Activated CD8-positive, alpha-beta memory T cell treated with anti-CD3 and anti-CD28 coated beads, Interleukin-2, amount 50 U/mL, for 1 hour (primary cell): Measurements from ENCODE around the gene SLC25A21.
"Not testable (repeated sequence)": the region's sequence is repeated elsewhere in the genome, so short reads cannot be mapped to it uniquely, and the experiment has no call there.

Experiments
- DNase-seq: peaks from one replicate; pipeline ENCODE4 v3.0.0-alpha.2; 2020; ENCODE audit errors: extremely low read depth

SLC25A21 gene

DNA sequence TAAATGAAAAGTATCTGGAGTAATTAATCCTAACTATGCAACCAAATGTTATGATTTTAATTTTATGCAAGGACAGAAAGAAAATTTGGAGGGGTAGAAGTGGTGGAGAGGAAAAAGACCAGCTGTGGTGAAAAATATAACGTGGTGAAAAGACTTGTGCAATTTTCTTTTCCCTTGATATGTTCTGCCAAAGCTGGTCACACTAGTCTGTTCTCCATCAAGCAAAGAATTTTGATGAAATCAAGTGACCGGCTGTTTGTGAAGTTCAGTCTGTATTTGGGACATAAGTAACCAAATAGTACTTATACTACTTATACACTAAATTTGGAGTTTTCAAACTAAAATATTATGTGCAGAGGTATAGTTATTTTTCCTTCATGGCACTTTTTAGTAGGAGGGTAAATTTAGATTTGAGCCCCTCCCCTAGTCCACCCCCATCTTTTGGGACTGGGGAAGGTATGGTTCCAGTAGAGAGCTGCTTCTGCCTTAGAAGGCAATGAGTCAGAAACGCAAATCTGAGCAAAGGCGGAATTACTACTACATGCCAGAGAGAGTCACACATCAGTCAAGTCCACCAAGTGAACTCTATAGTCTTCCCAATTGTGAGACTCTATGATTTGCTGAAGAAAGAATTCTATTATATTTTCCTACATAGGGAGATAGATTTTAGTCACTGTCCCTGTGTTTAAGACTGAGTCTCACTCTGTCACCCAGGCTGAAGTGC lies 229.7 kb downstream of the SLC25A21 start:
- DNase-seq: no peak

DNA sequence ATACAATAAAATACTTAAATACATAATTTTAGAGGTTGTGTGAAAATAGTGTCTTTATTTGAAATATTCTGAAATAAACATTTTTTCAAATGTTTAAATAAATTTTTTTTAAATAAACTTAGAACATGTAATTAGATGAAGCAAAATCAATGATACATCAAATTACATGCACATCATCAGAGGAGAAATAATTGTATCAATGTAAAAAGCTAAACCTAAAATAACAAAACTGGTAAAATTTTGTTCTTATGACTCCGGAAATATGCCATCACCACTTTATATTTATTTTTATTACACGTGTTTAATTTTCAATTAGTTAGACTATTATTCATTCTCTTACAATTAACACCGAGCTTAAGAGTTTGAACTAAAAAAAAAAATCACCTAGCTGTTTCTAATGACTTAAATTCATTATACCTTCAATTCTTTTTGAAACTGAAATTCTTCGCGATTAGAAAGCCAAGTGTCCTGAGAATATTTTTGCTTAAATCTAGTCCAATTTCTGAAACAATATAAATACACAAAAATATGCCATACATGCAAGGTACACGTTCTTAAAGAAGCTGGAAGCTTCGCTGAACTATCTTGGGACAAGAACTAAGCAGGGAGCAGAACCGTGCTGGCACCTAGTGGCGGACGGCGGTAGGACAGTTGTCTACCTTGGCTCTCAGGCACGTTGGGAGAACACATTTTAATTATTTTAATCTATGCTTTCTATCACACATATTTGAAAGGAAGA lies 230.5 kb downstream of the SLC25A21 start:
- no peak for DNase-seq

DNA sequence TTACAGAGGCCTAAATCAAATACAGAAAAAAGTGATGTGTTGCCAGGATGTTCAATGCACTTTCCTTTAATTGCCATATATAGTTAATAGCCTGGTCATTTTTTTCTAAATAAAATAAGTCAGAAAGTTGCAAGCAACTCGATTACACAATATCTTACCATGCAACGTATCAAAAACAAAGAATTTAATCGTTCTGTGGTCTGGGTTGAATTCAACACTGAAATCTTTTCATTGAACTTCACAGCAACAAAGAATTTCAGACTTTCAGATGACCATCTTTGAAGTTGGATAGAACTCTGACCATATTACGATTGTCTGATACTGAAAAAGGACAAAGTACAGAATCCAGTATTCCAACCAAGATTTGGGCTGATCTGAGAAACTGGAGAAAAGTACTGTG lies 231.9 kb downstream of the SLC25A21 start:
- no peak for DNase-seq

DNA sequence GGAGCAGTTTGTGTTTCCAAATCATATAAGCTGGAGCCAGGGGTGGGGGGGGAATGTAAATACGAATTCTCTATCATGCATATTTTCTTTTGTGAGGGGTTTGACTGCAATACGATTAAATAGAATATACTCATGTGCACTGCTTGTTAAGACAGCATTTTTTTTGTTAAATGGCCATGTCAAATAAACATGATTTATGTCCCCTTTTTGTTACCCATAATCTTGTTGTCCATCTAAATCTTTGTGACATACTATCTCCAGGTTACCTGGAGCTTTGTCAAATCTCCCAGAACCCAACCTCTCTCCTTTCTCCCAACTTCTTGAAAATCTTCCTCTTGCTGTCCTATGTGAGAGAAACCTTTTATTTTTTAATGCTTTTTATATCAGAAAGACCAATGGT lies 233.1 kb downstream of the SLC25A21 start:
- DNase-seq: no peak

DNA sequence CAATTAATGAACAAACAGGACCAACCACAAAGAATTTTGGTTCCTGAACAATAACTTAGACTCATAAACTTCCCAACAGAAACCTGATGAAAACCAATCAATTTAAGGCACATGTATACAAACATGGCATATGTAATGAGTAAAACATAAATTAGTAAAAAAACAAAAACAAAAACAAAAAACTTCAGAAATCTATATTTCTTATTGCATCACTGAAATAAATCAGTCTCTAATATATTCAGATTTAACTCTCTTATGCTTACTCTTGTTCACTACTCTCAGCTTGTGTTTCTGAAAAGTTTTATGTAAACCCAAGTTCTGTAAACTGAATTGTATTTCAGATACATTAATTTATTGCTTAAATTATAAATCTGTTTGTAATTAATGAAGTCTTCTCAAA lies 233.7 kb downstream of the SLC25A21 start:
- DNase-seq: no peak

DNA sequence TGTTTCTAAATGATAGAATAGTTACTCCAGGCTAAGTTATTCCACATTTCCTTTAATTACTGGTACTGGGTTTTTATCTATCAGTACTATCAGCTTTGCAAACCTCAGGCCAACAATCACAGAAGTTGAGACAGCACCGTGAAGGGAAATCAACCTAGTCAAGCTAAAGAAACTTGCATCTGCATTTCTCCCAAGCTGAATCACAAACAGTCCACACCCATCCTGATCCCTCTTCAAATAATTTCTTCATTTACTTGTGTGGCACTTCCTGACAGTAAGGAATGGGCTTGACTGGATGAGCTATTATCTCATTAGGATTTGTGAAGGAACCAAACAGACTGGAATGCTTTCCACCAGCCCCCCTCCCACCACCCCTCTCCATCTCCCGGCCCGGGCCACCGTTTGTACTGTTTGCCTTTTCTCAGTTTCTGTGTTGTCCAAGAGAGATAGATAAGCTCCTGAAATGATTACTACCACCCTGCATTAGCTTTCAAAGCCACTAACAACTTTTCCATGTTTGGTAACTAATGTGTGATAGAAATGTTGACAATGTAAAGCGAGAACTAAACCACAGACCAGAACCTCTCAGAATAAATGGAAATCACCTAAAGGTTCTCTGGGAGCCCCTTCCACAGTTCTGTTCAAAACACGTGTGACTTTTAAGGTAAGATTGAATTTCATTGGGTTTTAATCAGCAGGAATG lies 236.3 kb downstream of the SLC25A21 start:
- no peak for DNase-seq

DNA sequence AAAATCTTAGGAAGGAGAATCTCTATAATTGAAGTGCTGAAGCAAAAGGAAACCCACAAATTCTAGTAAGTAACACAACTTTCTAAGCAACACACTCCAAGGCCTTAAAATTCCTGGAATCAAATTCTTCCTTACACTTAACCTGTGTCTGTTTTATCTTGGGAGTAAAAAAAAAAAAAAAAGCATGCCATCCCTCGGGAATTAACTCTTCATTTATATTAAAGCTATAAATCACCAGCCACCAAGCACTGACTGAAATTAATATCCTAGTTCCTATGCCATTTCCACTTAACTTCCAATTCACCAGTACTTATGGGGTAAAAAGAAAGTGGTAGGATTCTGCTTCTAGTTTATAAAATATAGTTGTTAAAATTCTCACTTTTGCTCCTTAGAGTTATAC lies 238.1 kb downstream of the SLC25A21 start:
- DNase-seq: no peak

DNA sequence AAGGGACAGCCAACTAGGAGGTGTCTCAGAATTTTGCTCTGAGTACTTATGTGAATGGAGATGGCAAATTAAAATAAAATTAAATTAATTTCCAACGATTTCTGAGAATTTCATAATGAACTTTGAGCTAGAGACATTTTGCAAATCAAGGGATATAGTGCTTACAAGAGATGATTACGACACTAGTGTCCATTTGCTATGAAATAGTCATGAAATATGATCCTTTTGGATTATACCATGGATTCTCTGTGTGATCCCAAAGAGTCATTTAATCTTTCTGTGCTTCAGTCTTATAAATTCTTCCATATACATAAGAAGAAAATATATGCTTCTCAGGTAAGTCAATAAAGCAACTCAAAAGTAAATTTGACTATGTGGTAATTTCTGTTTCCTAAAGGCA lies 240.6 kb downstream of the SLC25A21 start:
- no peak for DNase-seq

DNA sequence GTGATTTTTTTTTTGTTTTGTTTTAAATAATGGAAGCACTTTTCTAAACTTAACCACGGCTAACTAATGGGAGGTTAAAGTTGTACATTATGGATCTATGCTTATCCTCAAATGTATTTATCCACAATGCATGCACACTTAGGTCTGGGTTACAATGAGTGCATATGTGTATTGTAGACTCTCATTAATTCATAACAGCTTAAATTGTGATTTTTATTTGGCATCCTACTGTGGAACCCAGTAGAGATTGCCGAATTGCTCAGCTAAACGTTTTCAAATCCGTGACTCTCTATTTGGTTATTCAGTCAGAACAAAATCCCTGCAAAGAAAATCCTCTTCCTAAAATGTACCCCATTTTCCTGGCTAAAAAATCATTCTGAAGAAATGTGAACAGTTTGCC lies 244.0 kb downstream of the SLC25A21 start:
- DNase-seq: no peak

DNA sequence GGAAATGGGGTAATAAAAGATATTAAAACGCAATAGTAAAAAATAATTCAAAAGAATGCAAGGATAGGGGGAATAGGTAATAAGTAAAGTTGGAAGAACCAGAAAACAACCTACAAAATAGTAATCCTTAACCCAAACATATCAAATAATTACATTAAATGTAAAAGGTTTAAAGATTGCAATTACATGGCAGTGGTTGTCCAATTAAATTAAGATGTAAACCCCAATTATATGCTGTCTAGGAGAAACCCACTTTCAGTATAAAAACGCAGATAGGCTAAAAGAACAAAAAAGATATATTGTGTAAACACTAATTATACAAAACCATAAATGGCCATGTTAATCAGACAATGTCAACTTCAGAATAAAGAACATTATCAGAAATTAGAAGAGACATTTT lies 247.3 kb downstream of the SLC25A21 start:
- no peak for DNase-seq

DNA sequence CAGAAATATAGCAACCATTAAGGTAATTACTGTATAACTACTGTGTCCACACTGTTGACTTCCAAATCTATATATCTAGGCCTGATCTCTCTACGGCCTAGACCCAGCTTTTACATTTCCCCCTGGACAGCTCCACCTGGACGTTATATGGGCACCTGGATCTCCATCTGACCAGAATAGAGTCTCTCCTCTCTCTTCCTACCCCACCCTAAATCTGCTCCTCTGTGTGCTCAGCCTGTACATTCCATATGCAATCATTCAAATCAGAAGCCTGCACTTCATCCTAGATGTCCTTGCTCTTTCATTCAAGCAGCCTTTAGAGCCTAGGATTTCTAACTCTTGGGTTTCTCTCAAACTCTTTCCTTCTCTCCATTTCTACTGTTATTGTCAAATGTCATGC lies 255.7 kb downstream of the SLC25A21 start:
- DNase-seq: no peak

DNA sequence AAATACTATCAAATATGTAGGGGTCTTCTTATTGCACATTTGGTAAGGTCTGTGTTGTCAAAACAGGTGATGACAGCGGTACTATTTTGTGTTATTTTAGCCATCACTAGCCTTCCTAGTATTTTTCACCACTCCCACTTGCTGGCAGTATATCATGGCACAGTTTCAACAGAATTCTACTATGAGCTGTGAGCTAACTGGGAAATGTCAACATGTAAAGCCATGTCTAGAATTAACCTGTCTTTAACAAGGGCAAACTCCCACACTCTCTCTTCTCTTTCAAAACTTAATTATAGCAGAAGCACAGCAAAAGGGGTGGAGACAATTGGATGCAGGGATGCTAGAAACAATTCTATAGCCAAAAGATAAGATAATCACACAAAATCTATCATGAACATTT lies 257.3 kb downstream of the SLC25A21 start:
- no peak for DNase-seq

DNA sequence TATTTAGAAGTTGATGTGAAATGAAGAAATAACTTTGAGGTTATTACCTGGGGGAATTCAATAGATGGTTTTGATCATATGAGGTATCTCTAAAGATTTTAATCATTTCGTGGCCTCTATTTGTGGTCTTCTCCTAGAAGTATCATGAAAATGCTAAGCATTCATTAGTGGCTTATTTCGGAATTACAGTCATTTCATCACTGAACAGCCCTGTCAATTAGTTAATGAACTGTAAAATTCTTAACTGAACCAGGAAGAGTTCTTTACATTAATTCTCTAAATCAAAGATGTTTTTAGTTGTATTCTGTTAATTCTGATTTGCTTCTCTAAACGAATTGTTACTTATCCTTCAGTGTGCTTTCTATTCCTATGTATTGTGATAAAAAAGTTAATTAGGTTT lies 261.8 kb downstream of the SLC25A21 start:
- no peak for DNase-seq

DNA sequence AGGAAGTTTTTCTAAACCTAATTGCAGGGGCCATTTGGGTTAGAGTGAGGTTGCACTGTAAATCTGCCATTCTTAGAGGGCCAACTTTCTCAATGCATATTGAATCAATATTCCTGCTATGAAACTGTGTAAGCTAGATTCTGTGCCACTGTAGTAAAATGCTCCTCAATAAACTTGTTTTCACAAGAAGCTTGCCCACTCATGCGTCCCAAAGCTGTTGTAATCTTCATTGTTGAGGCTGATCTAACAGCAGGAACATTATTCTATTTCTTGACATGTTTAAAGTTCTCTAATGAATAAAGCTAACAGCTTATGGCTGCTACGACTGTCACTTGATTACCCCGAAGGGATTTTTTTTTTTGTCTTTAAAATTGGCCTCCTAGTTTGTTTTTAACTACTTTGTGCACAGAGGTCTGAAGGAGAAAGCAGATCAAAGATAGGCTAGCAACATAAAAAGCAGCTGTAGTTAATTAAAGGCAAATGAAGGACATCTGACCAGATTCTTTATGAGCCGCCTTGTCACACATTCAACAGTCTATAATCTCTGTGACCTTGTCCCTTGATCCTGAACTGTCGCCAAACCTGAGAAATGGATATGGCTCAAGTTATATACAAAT lies 267.0 kb downstream of the SLC25A21 start:
- no peak for DNase-seq

DNA sequence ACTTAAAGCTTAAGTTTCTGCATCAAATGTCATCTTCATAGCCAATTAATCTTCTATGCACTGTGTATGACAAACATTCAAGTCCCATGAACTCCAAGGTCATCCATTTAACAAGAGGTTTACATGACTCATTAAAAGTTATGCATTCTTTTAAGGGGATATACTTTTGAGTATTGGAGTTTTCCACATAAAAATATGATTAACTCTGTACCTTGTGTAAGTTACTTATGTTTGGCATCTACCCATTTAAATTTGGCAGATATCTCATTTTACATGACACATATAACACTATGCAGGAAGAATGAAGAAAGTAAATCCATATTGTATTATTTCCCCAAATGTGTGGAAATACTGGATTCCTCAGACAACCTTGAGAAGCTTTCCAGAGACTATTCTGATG lies 270.5 kb downstream of the SLC25A21 start:
- DNase-seq: no peak

DNA sequence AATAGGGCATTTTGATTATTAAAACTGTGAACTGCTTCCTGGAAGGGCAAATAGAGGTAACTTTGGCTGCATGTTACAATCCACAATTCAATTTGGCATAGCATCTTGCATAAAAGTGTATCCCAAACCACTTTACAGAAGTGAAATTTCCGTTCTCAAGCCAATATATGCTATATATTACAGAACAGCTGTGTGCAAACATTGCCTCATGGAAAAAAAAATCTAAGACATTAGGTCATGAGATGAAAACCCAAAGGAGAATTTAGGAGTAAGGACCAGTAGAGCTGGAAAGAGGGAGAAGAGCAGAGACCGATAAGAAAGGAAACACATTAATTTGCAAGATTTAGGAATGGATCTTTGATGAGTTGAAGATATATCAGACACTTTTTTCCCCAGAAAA lies 271.6 kb downstream of the SLC25A21 start:
- DNase-seq: no peak

DNA sequence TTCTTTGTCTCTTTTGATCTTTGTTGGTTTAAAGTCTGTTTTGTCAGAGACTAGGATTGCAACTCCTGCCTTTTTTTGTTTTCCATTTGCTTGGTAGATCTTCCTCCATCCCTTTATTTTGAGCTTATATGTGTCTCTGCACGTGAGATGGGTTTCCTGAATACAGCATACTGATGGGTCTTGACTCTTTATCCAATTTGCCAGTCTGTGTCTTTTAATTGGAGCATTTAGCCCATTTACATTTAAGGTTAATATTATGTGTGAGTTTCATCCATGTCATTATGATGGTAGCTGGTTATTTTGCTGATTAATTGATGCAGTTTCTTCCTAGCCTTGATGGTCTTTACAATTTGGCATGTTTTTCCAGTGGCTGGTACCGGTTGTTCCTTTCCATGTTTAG lies 276.1 kb downstream of the SLC25A21 start:
- not testable (repeated sequence) for DNase-seq

DNA sequence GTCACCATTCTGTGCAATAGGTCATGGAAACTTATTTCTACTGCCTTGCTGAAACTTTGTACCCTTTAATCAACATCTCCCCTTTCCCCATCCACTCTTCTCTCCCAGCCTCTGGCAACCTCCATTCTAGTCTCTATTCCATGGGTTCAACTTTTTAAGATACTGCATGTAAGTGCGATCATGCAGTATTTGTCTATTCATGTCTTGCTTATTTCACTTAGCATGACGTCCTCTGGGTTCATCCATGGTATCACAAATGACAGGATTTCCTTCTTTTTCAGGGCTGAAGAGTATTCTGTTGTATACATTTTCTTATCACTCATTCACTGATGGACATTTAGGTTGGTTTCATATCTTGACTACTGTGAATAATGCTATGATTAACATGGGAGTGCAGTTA lies 288.4 kb downstream of the SLC25A21 start:
- DNase-seq: no peak

DNA sequence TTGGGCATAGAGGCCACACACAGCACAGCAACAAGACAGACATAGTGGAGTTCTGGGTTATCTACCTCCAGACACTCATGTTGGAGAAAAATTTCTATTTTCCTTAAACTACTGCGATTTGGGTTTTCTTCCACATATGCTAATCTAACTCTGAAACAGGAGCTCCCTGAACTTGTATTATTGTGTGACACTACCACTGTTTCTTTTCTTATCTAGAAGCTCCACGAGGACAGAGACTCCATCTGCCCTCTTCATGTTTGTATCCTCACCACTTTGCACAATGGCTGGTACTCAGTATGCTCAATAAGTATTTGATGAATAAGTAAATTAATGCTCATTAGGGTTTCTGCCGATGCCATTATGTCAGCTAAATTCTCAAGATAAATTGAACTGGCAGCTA lies 292.1 kb downstream of the SLC25A21 start:
- no peak for DNase-seq

DNA sequence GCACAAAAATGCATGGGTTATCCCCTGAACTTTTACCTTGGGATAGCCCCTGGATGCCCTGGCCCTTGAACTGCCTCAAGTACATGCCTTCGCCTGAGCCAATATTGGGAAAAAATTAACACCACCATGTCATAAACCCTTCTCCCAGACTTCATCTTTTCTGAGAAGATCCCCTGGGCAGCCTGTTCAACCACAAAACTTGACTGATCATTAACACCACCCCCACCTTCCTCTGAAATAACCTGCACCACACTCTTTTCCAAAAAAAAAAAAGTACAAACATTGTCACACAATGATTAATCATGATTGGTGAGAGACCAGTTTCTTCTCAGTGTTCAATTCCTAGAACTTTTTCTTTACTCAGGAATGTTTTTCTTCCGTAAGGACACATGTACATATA lies 292.8 kb downstream of the SLC25A21 start:
- DNase-seq: no peak

DNA sequence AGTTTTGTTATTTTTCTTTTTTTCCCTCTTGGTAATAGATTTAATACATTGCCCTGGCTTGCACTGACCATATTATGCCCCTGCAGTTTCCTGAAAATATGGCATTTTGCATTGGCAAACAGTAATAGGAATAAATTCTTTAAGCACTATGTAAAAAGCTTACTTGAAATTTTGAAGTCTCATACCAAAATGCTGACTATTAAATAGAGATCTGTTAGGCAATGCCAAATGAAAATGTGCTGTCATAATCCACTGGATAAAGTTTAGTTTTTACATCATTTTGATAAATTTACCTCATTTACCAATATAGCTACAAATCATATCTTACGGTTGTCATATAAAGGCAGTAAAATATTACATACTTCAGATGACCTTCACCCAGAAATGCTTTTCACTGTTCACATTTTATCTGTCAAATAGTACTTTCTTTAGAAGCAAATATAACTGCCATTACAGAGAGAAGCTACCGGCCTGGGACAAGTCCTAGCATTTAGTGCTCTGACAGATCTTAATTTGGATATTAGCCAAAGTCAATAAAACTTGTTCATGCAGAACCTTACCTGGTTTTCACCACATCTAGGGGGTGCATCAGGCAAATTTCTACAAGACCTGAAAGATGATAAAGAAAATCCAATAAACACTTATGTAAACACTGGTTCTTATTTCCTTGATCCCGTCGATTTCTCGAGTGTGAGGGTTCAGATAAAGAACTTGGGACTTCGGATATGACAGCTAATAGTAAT lies 297.8 kb downstream of the SLC25A21 start:
- no peak for DNase-seq

DNA sequence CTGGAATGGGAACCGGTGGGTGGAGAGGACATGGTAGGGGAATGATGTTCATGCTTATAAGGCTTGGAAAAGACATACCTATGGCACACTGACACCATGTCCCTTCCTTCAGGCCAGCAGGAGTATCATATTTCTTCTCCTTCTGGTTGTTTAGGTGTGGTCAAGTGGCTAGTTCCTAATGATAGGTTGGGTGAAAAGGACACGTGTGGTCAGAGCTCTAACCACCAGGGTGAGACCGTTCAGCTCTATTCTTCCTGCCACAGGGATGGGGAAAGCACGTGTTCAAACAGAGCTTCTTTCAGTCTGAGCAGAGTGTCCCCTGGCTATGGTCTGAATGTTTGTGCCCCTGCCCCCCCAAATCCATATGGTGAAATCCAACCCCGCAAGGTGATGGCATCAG lies 301.6 kb downstream of the SLC25A21 start:
- no peak for DNase-seq
